ELR (cell line): Measurements from ENCODE around the gene RALGPS1.

Experiments used
- DNase-seq: peaks from one replicate; pipeline ENCODE4 v3.0.0-alpha.2; 2015; ENCODE audit warnings: low read depth

Gene RALGPS1

DNA sequence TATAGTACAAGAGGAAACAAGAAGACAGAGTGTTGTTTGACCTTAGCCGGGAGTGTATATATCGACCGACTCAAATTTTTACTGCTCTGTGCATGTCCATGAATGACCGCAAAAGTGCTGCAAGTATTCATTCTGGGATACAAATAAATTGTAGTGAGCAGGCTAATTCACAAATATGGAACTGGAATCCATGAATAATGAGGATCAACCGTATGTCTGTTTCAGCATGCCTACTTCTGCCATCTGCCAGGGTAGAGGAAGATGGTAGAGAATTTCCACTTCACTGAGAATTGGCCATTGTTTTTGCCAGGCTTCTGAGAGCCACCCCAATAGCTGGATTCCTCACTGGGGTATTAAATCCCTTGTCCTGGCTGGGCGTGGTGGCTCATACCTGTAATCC, 8.5 kb upstream of the RALGPS1 start:
- no peak for DNase-seq

DNA sequence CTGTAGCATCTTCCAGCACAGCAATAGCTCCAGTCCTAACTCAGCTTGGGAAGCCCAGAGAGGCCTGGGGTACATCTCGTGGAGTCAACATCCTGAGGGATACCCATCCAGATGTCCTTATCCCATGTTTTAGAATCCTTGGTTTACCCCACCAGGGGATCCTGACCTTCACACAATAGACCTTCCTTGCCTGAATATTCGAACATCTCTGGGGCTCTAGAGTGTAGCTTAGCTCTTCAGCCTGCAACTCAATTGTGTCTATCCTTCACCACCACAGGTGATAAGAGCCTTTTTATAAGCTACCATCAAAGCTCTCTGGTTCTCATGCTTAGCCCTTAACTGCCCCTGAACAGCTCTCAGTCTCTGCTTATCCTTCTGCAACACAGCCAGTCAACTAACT, 7.5 kb upstream of the RALGPS1 start:
- no peak for DNase-seq

GRCh38 chr9:126915281-126915816, 767 bp downstream of the RALGPS1 start:
- no peak for DNase-seq

GRCh38 chr9:126915846-126916543, 1.4 kb downstream of the RALGPS1 start:
- no peak for DNase-seq

- DNase-seq = peak; percentile 15
Observed at GRCh38 chr9:126916909-126917308, 2.3 kb downstream of the RALGPS1 start.

- no peak for DNase-seq
Observed at GRCh38 chr9:126919193-126919592, 4.6 kb downstream of the RALGPS1 start.

- no peak for DNase-seq
Observed at GRCh38 chr9:126925876-126926275, 11.3 kb downstream of the RALGPS1 start.

GRCh38 chr9:126926364-126926763, 11.8 kb downstream of the RALGPS1 start:
- DNase-seq = no peak

DNA sequence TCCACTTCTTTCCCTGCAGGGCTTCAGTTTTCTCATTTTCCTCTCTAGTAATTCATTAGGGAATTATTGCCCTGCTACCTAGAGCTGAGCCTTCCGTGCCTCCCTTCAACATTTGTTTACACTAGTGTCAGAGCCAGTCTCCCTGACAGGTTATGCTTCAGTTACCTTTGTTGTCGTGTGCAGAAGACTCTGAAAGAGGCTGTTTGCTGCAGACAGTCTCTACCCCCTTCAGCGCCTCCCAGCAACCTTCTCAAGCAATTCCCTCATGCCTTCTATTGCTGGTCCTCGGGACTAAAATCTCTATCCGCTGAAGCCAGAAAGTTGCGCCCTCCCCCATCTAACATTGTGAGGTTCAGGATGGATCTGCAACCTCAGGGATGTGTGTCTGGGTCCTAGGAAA, 12.8 kb downstream of the RALGPS1 start:
- DNase-seq = no peak

DNA sequence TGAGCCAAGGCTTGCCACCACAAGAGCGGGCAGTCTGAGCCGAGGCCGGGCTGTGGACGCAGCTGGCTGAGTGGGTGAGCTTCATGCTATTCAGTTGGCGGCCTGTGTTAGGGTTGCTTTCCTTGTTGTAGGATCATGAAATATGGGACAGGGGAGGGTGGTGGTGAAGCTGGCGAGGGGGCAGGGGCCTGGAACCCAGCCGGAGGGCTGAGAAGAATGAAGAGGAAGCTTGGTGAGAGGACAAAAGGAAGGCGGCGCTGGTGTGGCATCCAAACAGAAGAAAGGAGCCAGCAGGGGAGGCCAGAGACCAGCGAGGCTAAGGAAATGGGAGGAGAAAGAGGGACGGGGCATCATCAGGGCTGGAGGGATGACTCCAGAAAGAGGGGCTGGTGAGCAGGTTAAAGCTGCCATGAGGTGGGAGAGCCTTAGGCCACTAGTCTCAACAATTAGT, 18.3 kb downstream of the RALGPS1 start:
- no peak for DNase-seq

GRCh38 chr9:126933334-126933980, 18.9 kb downstream of the RALGPS1 start:
- DNase-seq = no peak

GRCh38 chr9:126934441-126934840, 19.9 kb downstream of the RALGPS1 start:
- DNase-seq = no peak

- DNase-seq = peak; percentile 22
Observed at GRCh38 chr9:126935630-126936029, 21.0 kb downstream of the RALGPS1 start.

GRCh38 chr9:126937444-126937843, 22.9 kb downstream of the RALGPS1 start:
- DNase-seq = no peak

DNA sequence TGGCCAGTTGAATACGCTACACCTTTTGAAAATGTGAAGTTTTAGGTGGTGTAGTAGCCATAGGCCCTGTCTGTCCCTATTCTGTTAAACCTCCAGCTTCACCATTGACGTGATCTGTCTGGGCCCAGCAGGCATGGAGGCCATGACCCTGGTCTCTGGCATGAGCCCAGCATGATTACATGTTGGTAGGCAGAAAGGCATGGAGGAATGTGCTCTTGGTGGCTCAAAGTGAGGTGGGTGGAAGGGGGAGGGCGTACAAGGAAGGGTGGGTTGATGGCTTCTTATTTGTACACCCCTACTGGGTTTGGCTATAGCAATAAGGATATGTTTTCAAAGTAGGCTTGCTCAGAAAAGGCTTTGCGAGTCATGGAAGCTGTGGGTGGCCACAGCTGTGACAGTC, 23.7 kb downstream of the RALGPS1 start:
- DNase-seq = no peak

DNA sequence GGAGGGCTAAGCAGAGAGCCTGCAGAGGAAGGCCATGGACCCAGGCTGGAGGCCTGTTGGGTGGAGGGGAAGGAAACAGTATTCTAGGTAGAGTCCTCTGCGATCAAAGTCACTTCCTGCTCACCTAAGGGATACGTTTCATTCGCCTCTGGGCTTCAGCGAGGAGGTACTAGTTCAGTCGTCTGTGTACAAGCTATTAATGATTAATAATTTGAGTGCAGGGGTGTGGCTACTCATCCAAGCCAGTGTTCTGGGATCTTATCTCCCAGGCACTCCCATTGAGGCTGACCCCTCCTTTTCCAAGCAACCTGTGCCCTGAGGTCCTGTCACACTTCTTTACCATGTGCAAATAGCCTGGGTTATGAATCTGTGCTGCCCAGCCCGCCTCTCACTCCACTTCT, 25.2 kb downstream of the RALGPS1 start:
- no peak for DNase-seq

DNA sequence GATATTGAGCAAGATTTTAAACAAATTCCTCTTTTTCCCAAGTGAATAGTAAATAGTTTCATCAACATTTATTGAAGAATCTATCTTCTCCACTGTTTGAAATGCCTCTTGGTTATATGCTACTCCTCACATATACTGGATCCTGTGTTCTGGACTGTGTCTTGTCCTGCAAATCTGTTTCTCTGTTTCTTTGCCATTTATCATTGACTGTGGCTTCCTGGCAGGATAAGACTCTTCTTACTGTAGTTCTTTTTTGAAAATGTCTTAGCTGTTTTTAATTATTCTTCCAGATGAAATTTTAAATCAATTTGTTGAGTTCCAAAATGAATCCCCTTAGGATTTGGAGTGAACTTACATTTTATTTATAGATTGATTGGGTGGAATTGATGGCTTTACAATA, 27.8 kb downstream of the RALGPS1 start:
- DNase-seq = no peak

DNA sequence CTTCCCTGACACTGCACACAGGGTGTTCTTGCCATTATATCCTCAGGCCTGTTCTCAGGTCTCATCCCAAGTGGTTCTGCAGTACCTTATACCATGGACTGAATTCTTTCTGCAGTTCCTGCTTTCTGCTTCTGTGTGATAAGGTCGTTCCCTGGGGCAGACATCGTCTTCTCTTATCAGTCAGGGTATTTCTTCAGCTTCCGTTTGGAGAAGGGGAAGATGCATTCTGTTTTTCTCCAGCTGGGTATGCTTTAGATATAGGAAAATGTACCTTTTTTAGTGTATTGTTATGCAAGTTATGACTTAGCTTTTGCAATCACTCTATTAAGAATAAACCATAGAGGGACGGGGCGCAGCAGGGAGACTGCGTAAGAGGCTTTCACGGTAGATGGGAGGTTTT, 31.1 kb downstream of the RALGPS1 start:
- DNase-seq = no peak

- no peak for DNase-seq
Observed at GRCh38 chr9:126947529-126947928, 32.9 kb downstream of the RALGPS1 start.

DNA sequence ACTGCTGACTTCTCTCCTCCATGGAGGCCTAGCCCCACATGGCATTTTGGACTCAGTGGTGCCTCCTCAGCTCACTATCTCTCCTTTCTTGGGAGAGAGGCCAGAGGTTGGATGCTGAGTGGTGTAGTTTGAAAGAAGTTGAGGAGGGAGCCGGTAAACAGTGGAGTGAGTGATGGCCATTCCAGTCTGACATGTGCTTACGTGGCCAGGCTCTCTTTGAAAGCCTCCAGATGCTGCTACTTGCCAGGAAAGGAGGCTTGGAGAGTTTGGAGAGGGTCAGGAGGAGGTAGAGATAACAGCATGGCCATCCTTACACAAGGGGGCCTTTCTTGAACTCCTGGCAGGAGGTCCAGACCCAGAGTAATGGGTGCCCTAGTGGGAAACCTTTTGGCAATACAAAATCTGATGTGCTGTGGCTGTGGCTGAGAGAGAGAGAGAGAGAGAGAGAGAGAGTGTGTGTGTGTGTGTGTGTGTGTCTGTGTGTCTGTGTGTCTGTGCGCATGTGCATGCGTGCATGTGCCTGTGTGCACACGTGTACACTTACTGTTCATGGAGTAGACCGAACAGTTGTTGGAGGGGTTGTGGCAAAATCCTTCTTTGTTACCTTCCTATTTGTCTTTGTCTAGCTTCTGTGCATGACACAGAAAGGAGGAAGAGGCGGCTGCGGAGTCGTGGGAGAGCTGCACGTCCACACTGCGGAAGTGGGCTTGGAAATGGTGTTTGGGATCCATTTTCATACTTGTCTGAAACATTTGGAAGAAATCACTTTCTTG, 37.8 kb downstream of the RALGPS1 start:
- DNase-seq = no peak

- DNase-seq = no peak
Observed at GRCh38 chr9:126953041-126953809, 38.6 kb downstream of the RALGPS1 start.

- no peak for DNase-seq
Observed at GRCh38 chr9:126955811-126956210, 41.2 kb downstream of the RALGPS1 start.
